MCF 10A (cell line): Measurements from ENCODE around the gene DSC2. TPM values are rescaled to one million over a fixed set of nuclear protein-coding genes. Genes with fewer than 3 reads are reported as not detected.

Experiments used
- BruUV-seq: library from RNA; stranded (reverse); fragments of 400-500 nt; replicated peaks from 2 replicates; lab custom pipeline; 2021; lab: Mats Ljungman, UMichigan
- CTCF ChIA-PET: fragments of 300-600 bp; sonication (Branson Sonifier 250); formaldehyde crosslinking; extraction: SDS; loops from one replicate; lab custom pipeline; 2021; ENCODE audit warnings: antibody characterized with exemption, inconsistent platforms; lab: Yijun Ruan, JAX
- POLR2A ChIA-PET: fragments of 300-600, 350-650 bp; sonication (Branson Sonifier 250); formaldehyde crosslinking; extraction: SDS; loops from one replicate; lab custom pipeline; 2020; ENCODE audit warnings: antibody characterized with exemption, inconsistent platforms; lab: Yijun Ruan, JAX
- DNase-seq: peaks from one replicate; pipeline ENCODE4 v3.0.0-alpha.2; 2018; ENCODE audit not compliant: unreplicated experiment
- H3K27ac Mint-ChIP-seq: one replicate; pipeline ENCODE4 v1.8.0; 2022; ENCODE audit warnings: mild to moderate bottlenecking, low read depth, mixed read lengths; ENCODE audit not compliant: unreplicated experiment
- H3K27me3 Mint-ChIP-seq: one replicate; pipeline ENCODE4 v1.8.0; 2022; ENCODE audit warnings: mixed read lengths; ENCODE audit not compliant: insufficient read depth, unreplicated experiment
- H3K36me3 Mint-ChIP-seq: one replicate; pipeline ENCODE4 v1.8.0; 2022; ENCODE audit warnings: mild to moderate bottlenecking, moderate library complexity, mixed read lengths; ENCODE audit not compliant: insufficient read depth, unreplicated experiment
- H3K4me1 Mint-ChIP-seq: one replicate; pipeline ENCODE4 v1.8.0; 2022; ENCODE audit warnings: mixed read lengths; ENCODE audit not compliant: insufficient read depth, unreplicated experiment
- H3K4me3 Mint-ChIP-seq: one replicate; pipeline ENCODE4 v1.8.0; 2022; ENCODE audit warnings: mild to moderate bottlenecking, moderate library complexity, mixed read lengths; ENCODE audit not compliant: unreplicated experiment
- H3K9me3 Mint-ChIP-seq: one replicate; pipeline ENCODE4 v1.8.0; 2022; ENCODE audit warnings: mixed read lengths; ENCODE audit not compliant: unreplicated experiment
- CTCF ChIP-seq: fragments of 200-600 bp; IDR thresholded peaks from one replicate; pipeline ENCODE4 v1.8.0; 2022; ENCODE audit warnings: antibody characterized with exemption, mild to moderate bottlenecking; ENCODE audit not compliant: unreplicated experiment
- intact Hi-C: fragments of 100-400 bp; cut with micrococcal nuclease; formaldehyde crosslinking; loops from 2 replicates; pipeline ENCODE4 v1.14.1; 2022
- total RNA-seq: library from RNA; stranded (reverse); gene quantifications from 2 replicates; pipeline ENCODE4 v1.2.3, GENCODE V29; 2022

Gene DSC2
- total RNA-seq, 1 experiment from 2014 or later: 11.3 TPM

- DNase-seq: no peak
- H3K27me3 Mint-ChIP-seq: no peaks in the 10 kb centered on the region
- no peaks in the 10 kb centered on the region for H3K9me3 Mint-ChIP-seq
- no peak overlapping the region for H3K4me3 Mint-ChIP-seq
- BruUV-seq: no TSS peak
- no peaks in the 10 kb centered on the region for H3K36me3 Mint-ChIP-seq
- H3K27ac Mint-ChIP-seq: no peak overlapping the region
- CTCF ChIA-PET: interaction anchor here (0.7 to 0.8 kb wide), 2 partner anchors 19 to 515 kb away, joined by 3 read pairs; partner anchors contain the start of gene DSC1
- no peaks in the 10 kb centered on the region for H3K4me1 Mint-ChIP-seq
- POLR2A ChIA-PET: interaction anchor here (0.7 to 1.0 kb wide), 2 partner anchors 34 to 1977 kb away, joined by 3 to 5 read pairs; no protein-coding TSS in a partner anchor
- TF ChIP-seq CTCF: no peak
- intact Hi-C loops: no loop called here
These were observed 40.8 kb upstream of the DSC2 start for GRCh38 chr18:31143025-31143424.

DNA sequence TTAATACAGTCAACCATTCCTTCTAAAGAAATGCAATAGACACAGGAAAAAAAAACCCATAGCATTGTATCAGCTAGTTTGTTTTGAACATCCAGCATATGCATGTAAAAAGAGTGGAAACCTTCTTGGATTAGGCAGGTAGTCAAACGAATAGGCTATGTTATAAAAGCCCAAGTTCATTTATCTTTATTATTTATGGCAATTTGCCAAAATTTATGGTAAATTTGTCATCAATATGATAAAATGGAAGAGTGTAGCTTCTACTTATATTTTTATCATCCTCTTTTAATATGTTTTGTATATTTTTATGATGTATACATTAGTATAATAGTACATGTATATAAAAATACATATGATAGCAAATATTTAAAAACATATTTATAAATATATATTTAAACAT, 36.5 kb upstream of the DSC2 start:
- Mint-ChIP-seq H3K4me3 (no peak overlapping the region), H3K4me1 (no peaks in the 10 kb centered on the region), H3K9me3 (no peaks in the 10 kb centered on the region), H3K27me3 (no peaks in the 10 kb centered on the region), H3K36me3 (no peaks in the 10 kb centered on the region), H3K27ac (no peak overlapping the region)
- BruUV-seq: no TSS peak
- intact Hi-C loops: no loop called here
- DNase-seq: no peak
- no peak for TF ChIP-seq CTCF
- ChIA-PET POLR2A (no interaction called here), CTCF (interaction anchor here (0.6 kb wide), 1 partner anchor 1385 kb away, joined by 3 read pairs; no protein-coding TSS in a partner anchor)

- Mint-ChIP-seq H3K9me3 (no peaks in the 10 kb centered on the region), H3K4me3 (no peak overlapping the region), H3K4me1 (no peaks in the 10 kb centered on the region), H3K27me3 (no peaks in the 10 kb centered on the region), H3K27ac (no peak overlapping the region), H3K36me3 (no peaks in the 10 kb centered on the region)
- POLR2A ChIA-PET: no interaction called here
- CTCF ChIA-PET: no interaction called here
- no peak for DNase-seq
- intact Hi-C loops: no loop called here
- no peak for TF ChIP-seq CTCF
- no TSS peak for BruUV-seq
These were observed 32.8 kb upstream of the DSC2 start for GRCh38 chr18:31134988-31135529.

DNA sequence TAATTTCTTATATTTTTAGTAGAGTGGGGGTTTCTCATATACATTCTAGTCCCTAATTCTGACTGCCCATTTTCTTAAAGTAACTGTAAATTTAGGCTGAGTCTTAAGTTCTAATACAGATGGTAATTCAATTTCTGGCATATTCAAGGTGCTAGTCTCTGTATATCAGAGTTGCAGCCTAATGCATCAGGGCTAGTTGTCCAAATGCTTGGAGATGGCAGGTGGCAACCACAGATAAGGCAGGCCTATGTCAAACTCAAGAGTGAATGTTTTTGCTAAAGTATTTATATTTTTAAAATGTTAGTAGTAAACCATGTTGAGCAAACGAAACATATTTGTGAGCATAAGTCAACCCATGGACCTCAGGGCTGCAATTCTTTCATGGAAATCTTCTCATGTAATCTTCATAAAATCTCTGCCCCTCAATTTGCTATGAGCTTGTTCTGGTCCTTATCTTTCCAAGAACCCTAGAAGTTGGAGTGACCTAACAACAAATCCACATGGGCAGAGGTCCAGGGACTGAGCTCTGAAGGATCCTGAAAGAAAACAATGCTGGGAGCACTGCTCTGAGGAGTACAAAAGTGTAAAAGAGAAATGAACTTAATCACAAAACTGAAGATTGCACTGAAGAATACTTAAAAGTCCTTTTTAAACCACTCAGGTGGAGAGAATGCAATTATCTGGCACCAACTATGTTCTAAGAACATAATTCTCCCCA, 27.3 kb upstream of the DSC2 start:
- CTCF ChIA-PET: no interaction called here
- no peaks in the 10 kb centered on the region for H3K27me3 Mint-ChIP-seq
- H3K9me3 Mint-ChIP-seq: no peaks in the 10 kb centered on the region
- H3K4me3 Mint-ChIP-seq: no peak overlapping the region
- intact Hi-C loops: no loop called here
- DNase-seq: no peak
- TF ChIP-seq CTCF: no peak
- no peaks in the 10 kb centered on the region for H3K4me1 Mint-ChIP-seq
- no peaks in the 10 kb centered on the region for H3K36me3 Mint-ChIP-seq
- POLR2A ChIA-PET: no interaction called here
- no peak overlapping the region for H3K27ac Mint-ChIP-seq
- BruUV-seq: no TSS peak
